Measurements from ENCODE around the gene LGR4. TPM values are rescaled to one million over a fixed set of nuclear protein-coding genes. Genes with fewer than 3 reads are reported as not detected.

Gene LGR4
- polyA plus RNA-seq, 4 donors: 5.9 to 77.6 (median 15.3) TPM

Other genes with a start within 250 kb of the LGR4 start
- 10 to 100 TPM in 2 of 4 donors, 1 to 10 TPM in 2; 6.2 to 32.6 (median 11.9) TPM for gene CCDC34, start 109.6 kb downstream of the LGR4 start, polyA plus RNA-seq
- 10 to 100 TPM in 2 of 4 donors, 1 to 10 TPM in 2; 7.3 to 29.1 (median 11.3) TPM for gene LIN7C, start 34.0 kb upstream of the LGR4 start, polyA plus RNA-seq
- under 1 TPM in 2 of 4 donors, not detected in 2; 0.15 to 0.69 TPM for gene BDNF, start 227.7 kb upstream of the LGR4 start, polyA plus RNA-seq